Brain microvascular endothelial cell (primary cell): ENCODE measurements around the gene TNS1.

ENCODE experiments used
- DNase-seq: peaks from one replicate; pipeline ENCODE4 v3.0.0-alpha.2; 2020
- H3K27ac ChIP-seq: fragments of 250-450 bp; sonication (Bioruptor Pico); 2 replicates; pipeline ENCODE4 v1.5.1; 2020; ENCODE audit warnings: mild to moderate bottlenecking, moderate library complexity
- H3K27me3 ChIP-seq: fragments of 250-450 bp; sonication (Bioruptor Pico); replicated peaks from 2 replicates; pipeline ENCODE4 v1.5.1; 2020; ENCODE audit warnings: mild to moderate bottlenecking
- H3K36me3 ChIP-seq: fragments of 250-450 bp; sonication (Bioruptor Pico); replicated peaks from 2 replicates; pipeline ENCODE4 v1.5.1; 2020; ENCODE audit warnings: mild to moderate bottlenecking
- H3K4me3 ChIP-seq: 2 replicates; pipeline ENCODE4 v1.5.1; 2011; ENCODE audit warnings: low read depth, mild to moderate bottlenecking, control low read depth, low read length, moderate library complexity
- in situ Hi-C: cut with HindIII; loops from 2 replicates; pipeline ENCODE4 v1.10.0; 2017; ENCODE audit warnings: low sequenced_read_pairs, low pct_ligation_motif_present
- TF ChIP-seq, protein P1 (sequence below): IDR thresholded peaks from 2 replicates; pipeline ENCODE4 v1.5.1; 2011; ENCODE audit warnings: low read depth, mild to moderate bottlenecking, moderate library complexity, low read length, control low read depth, inconsistent platforms; ENCODE audit errors: missing control alignments

TNS1 gene

GRCh38 chr2:217838409-217838831, 164.4 kb downstream of the TNS1 start:
- TF ChIP-seq, protein P1, sequence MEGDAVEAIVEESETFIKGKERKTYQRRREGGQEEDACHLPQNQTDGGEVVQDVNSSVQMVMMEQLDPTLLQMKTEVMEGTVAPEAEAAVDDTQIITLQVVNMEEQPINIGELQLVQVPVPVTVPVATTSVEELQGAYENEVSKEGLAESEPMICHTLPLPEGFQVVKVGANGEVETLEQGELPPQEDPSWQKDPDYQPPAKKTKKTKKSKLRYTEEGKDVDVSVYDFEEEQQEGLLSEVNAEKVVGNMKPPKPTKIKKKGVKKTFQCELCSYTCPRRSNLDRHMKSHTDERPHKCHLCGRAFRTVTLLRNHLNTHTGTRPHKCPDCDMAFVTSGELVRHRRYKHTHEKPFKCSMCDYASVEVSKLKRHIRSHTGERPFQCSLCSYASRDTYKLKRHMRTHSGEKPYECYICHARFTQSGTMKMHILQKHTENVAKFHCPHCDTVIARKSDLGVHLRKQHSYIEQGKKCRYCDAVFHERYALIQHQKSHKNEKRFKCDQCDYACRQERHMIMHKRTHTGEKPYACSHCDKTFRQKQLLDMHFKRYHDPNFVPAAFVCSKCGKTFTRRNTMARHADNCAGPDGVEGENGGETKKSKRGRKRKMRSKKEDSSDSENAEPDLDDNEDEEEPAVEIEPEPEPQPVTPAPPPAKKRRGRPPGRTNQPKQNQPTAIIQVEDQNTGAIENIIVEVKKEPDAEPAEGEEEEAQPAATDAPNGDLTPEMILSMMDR, result no peak
- in situ Hi-C loops, result no loop called here
- Histone ChIP-seq H3K27me3 (no peaks in the 10 kb centered on the region), H3K4me3 (no peak overlapping the region), H3K36me3 (peaks cover 12% of the 10 kb centered on the region), H3K27ac (no peak overlapping the region)
- no peak for DNase-seq

DNA sequence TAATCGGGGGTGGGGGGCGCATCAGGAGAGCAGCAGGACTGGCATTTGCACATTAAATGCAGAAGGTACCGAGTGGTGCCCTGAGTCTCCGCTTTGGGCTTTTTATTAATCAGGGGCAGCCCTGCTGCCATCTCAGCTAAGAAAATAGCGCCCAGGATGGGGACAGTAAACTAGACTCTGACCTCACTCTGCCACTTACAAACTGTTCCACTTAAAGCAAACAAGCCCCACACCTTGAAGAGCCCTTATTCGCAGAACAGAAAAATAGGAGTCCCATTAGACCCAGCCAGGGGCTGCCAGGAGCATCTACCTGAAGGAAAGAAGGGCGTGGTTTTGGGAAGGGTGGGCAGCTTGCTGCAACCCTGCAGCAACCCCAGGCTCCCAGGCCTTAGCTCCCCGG, 165.3 kb downstream of the TNS1 start:
- in situ Hi-C loops, result no loop called here
- TF ChIP-seq, protein P1, result no peak
- DNase-seq, result no peak
- Histone ChIP-seq H3K27me3 (no peaks in the 10 kb centered on the region), H3K27ac (no peak overlapping the region), H3K4me3 (no peak overlapping the region), H3K36me3 (peaks cover 19% of the 10 kb centered on the region)

DNA sequence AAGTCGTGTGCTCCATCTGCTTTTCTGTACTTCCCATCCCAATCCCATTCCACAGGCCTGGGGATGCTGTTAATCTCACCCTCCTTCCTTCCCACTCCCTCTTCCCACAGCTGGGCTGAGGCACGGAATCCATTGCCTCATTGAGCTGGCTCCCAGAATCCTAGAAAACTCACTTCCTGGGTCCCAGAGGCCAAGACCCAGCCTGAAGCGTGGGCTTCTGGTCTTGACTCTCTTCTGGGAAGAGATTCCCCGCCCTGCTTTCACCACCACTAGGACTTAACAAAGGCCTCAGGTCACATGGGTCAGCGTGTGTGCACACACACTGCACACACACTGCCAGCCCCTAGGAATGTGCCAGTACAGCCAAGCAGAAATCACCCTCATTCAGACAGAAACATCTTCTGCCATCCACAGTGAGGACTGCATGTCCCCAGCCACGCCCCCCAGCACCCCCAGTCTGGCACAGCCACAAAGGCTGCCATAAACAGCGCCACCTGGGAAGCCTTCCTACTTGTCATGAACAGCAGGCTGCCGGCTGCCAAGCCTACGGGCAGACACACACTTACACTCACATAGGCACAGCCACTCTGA, 165.8 kb downstream of the TNS1 start:
- H3K27ac ChIP-seq, result no peak overlapping the region
- peaks cover 21% of the 10 kb centered on the region for H3K36me3 ChIP-seq
- TF ChIP-seq, protein P1, result peak; percentile 56
- no peak overlapping the region for H3K4me3 ChIP-seq
- no peak for DNase-seq
- H3K27me3 ChIP-seq, result no peaks in the 10 kb centered on the region
- in situ Hi-C loops, result no loop called here

DNA sequence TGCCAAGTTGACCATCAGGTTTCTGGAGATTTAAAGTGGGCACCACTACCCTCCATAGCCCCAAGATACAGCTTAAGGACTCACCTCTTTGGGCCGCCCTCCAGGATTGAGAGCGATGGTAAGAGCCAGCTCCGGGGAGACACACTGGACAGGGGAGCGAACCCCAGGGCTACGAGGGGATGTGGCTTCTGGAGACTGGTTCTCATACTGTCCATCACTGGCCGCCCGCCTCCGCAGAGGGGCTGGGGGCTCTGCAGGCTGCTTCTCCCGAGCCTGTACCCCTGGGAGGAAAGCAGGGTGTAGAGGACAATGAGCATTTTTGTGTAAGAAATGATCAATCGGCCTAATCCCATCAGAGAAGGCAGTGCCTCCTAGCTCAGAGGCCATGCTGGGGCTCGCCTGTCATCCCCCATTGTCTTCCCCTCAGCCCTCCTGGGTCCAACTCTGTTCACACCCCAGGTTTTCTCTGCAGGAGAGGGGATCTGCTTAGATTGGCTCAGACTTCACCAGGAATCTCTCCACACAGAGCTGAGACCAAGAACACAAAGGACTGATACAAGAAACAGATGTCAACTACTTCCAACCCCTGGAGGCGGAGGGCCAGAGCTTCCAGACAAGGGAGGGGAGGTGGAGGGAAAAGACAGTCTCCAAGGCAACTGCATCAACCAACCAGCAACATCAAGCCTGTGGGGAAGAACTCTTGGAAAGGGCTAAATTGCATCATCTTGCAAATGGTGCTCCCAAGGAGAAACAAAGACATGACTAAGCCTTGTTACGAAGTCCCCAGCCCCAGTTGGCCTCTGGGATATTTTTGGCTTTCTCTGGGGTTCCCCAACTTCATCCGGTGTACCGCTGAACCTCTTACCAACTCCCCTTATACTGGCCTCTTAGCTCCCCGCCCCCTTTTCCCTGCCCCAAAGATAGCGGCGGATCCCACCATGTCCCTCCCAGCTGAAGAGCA, 166.6 kb downstream of the TNS1 start:
- peaks cover 21% of the 10 kb centered on the region for H3K36me3 ChIP-seq
- peak; percentile 70 for DNase-seq
- TF ChIP-seq, protein P1, result peak; percentile 11
- in situ Hi-C loops, result no loop called here
- H3K27me3 ChIP-seq, result no peaks in the 10 kb centered on the region
- no peak overlapping the region for H3K27ac ChIP-seq
- no peak overlapping the region for H3K4me3 ChIP-seq

DNA sequence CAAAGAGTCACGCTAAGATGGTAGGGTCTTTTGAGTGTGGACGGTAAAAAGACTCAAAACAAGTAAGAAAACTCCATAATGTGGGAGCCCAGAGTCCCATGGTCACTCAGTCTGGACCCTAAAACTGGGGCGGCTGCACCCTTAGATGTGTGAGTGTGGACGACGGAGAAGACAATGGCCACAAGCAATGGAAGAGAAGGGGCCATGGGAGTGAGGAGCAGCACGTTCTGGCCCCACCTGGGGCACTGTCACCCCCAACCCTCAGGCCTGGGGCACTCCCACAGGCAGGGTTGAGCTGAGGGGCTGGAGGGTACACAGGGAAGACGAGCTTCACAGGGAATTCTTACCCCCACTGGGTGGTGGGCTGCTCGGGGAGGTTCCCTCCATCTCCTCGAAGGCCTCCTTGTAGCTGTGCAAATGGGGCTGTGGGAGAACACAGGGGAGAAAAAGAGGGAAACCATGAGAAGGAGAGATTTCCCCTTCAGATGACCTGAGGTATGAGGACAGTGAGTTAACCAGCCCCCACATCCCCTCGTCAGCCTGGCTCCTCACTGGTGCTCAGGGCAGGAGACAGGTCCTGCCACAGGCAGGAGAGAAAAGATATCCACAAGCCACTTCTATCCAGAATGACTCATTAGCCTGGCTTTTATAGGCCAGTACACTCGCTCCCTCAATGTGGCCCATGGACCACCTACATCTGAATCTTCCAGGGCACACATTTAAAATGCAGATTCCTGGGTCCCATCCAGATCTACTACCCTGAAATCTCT, 167.9 kb downstream of the TNS1 start:
- H3K27ac ChIP-seq, result no peak overlapping the region
- in situ Hi-C loops, result no loop called here
- DNase-seq, result no peak
- peaks cover 21% of the 10 kb centered on the region for H3K36me3 ChIP-seq
- TF ChIP-seq, protein P1, result no peak
- no peak overlapping the region for H3K4me3 ChIP-seq
- no peaks in the 10 kb centered on the region for H3K27me3 ChIP-seq
